H9 (cell line): Measurements from ENCODE around the gene RYR3. TPM values are rescaled to one million over a fixed set of nuclear protein-coding genes. Genes with fewer than 3 reads are reported as not detected.
A peak's percentile ranks its signal among the peaks of the same experiment; 100 is the strongest.

ENCODE experiments used
- DNase-seq: peaks from one replicate; pipeline ENCODE4 v3.0.0-alpha.2; 2017
- H2AFZ ChIP-seq: one replicate; pipeline ENCODE4 v1.6.1; 2013; ENCODE audit warnings: mild to moderate bottlenecking, low read length, control low read depth, moderate library complexity
- H2AK5ac ChIP-seq: 2 replicates; pipeline ENCODE4 v1.6.1; 2013; ENCODE audit warnings: low read length, control low read depth, mixed read lengths; ENCODE audit not compliant: insufficient read length
- H2BK120ac ChIP-seq: one replicate; pipeline ENCODE4 v1.6.1; 2013; ENCODE audit warnings: low read depth, mild to moderate bottlenecking, low read length, control low read depth, inconsistent platforms; ENCODE audit not compliant: poor library complexity, severe bottlenecking
- H2BK12ac ChIP-seq: 2 replicates; pipeline ENCODE4 v1.6.1; 2013; ENCODE audit warnings: low read length, control low read depth, mixed read lengths, low read depth; ENCODE audit not compliant: insufficient read length
- H2BK15ac ChIP-seq: 2 replicates; pipeline ENCODE4 v1.6.1; 2013; ENCODE audit warnings: low read depth, low read length, control low read depth
- H2BK20ac ChIP-seq: one replicate; pipeline ENCODE4 v1.6.1; 2013; ENCODE audit warnings: low read depth, mild to moderate bottlenecking, low read length, control low read depth, inconsistent platforms; ENCODE audit not compliant: poor library complexity, severe bottlenecking
- H2BK5ac ChIP-seq: 2 replicates; pipeline ENCODE4 v1.6.1; 2013; ENCODE audit warnings: low read length, control low read depth, mixed read lengths; ENCODE audit not compliant: insufficient read length
- H3K14ac ChIP-seq: 2 replicates; pipeline ENCODE4 v1.6.1; 2013; ENCODE audit warnings: low read length, control low read depth; ENCODE audit not compliant: insufficient read depth
- H3K18ac ChIP-seq: 2 replicates; pipeline ENCODE4 v1.6.1; 2013; ENCODE audit warnings: low read depth, mild to moderate bottlenecking, mixed read lengths, low read length, control low read depth; ENCODE audit not compliant: insufficient read length
- H3K23ac ChIP-seq: 2 replicates; pipeline ENCODE4 v1.6.1; 2013; ENCODE audit warnings: low read length, control low read depth, mixed read lengths, low read depth; ENCODE audit not compliant: insufficient read length
- H3K23me2 ChIP-seq: 2 replicates; pipeline ENCODE4 v1.6.1; 2013; ENCODE audit warnings: low read depth, mild to moderate bottlenecking, mixed read lengths, low read length, control low read depth; ENCODE audit not compliant: insufficient read length, poor library complexity, severe bottlenecking
- H3K27ac ChIP-seq: 2 replicates; pipeline ENCODE4 v1.5.1; 2013; ENCODE audit warnings: low read length, control low read depth, mixed read lengths, low read depth; ENCODE audit not compliant: insufficient read length
- H3K27me3 ChIP-seq: 2 replicates; pipeline ENCODE4 v1.6.1; 2013; ENCODE audit warnings: low read length, control low read depth, inconsistent platforms; ENCODE audit not compliant: insufficient read depth
- H3K4ac ChIP-seq: 2 replicates; pipeline ENCODE4 v1.6.1; 2013; ENCODE audit warnings: low read depth, mild to moderate bottlenecking, control low read depth, inconsistent platforms, low read length, moderate library complexity
- H3K4me1 ChIP-seq: 2 replicates; pipeline ENCODE4 v1.6.1; 2013; ENCODE audit warnings: low read length, control low read depth, inconsistent platforms; ENCODE audit not compliant: insufficient read depth
- H3K4me2 ChIP-seq: 2 replicates; pipeline ENCODE4 v1.6.1; 2013; ENCODE audit warnings: low read length, control low read depth, mixed read lengths; ENCODE audit not compliant: insufficient read length, insufficient read depth
- H3K56ac ChIP-seq: 2 replicates; pipeline ENCODE4 v1.6.1; 2013; ENCODE audit warnings: low read depth, mild to moderate bottlenecking, mixed read lengths, low read length, control low read depth; ENCODE audit not compliant: insufficient read length
- H3K79me1 ChIP-seq: 2 replicates; pipeline ENCODE4 v1.6.1; 2013; ENCODE audit warnings: low read depth, mild to moderate bottlenecking, moderate library complexity, low read length, control low read depth, inconsistent platforms; ENCODE audit not compliant: insufficient read depth, poor library complexity, severe bottlenecking
- H3K79me2 ChIP-seq: 2 replicates; pipeline ENCODE4 v1.6.1; 2013; ENCODE audit warnings: low read length, control low read depth, inconsistent platforms; ENCODE audit not compliant: insufficient read depth
- H3K9ac ChIP-seq: 2 replicates; pipeline ENCODE4 v1.6.1; 2013; ENCODE audit warnings: low read length, control low read depth, mixed read lengths; ENCODE audit not compliant: insufficient read length; ENCODE audit errors: extremely low read depth
- H3K9me3 ChIP-seq: one replicate; pipeline ENCODE4 v1.6.1; 2013; ENCODE audit warnings: low read depth, low read length, inconsistent platforms; ENCODE audit not compliant: control insufficient read depth
- H3T11ph ChIP-seq: one replicate; pipeline ENCODE4 v1.6.1; 2013; ENCODE audit warnings: mild to moderate bottlenecking, low read length, control low read depth, inconsistent platforms
- H4K20me1 ChIP-seq: one replicate; pipeline ENCODE4 v1.6.1; 2013; ENCODE audit not compliant: control insufficient read depth, insufficient read length, insufficient read depth
- H4K5ac ChIP-seq: 2 replicates; pipeline ENCODE4 v1.6.1; 2013; ENCODE audit warnings: low read depth, mild to moderate bottlenecking, mixed read lengths, low read length, control low read depth; ENCODE audit not compliant: insufficient read length
- H4K8ac ChIP-seq: replicated peaks from 2 replicates; pipeline ENCODE4 v1.6.1; 2013; ENCODE audit warnings: low read length, control low read depth, mixed read lengths, low read depth; ENCODE audit not compliant: insufficient read length
- H4K91ac ChIP-seq: 2 replicates; pipeline ENCODE4 v1.6.1; 2013; ENCODE audit warnings: low read depth, mild to moderate bottlenecking, moderate library complexity, mixed read lengths, low read length, control low read depth; ENCODE audit not compliant: insufficient read length
- H3K27ac Mint-ChIP-seq, 3 experiments: 2 replicates in 2 of 3; 3 replicates in 1 of 3; pipeline ENCODE4 v1.8.0; 2020 to 2021; ENCODE audit warnings: mixed read lengths in 3 of 3, mild to moderate bottlenecking in 1 of 3, moderate library complexity in 1 of 3
- H3K27me3 Mint-ChIP-seq: 2 replicates; pipeline ENCODE4 v1.8.0; 2021; ENCODE audit warnings: low read depth, mild to moderate bottlenecking, moderate library complexity, mixed read lengths
- H3K36me3 Mint-ChIP-seq, 3 experiments: 2 replicates in 2 of 3; 3 replicates in 1 of 3; pipeline ENCODE4 v1.8.0; 2020 to 2021; ENCODE audit warnings: low read depth in 3 of 3, mixed read lengths in 3 of 3; ENCODE audit not compliant: insufficient read depth in 1 of 3
- H3K4me1 Mint-ChIP-seq, 2 experiments: 2 replicates each; pipeline ENCODE4 v1.8.0; 2020; ENCODE audit warnings: mixed read lengths in 2 of 2
- H3K4me3 Mint-ChIP-seq, 2 experiments: 2 replicates in 1 of 2; 3 replicates in 1 of 2; pipeline ENCODE4 v1.8.0; 2020 to 2021; ENCODE audit warnings: mild to moderate bottlenecking in 2 of 2, mixed read lengths in 2 of 2, moderate library complexity in 1 of 2
- H3K9me3 Mint-ChIP-seq, 2 experiments: 2 replicates in 1 of 2; 3 replicates in 1 of 2; pipeline ENCODE4 v1.8.0; 2020; ENCODE audit warnings: mild to moderate bottlenecking in 2 of 2, mixed read lengths in 2 of 2, moderate library complexity in 1 of 2
- WGBS: extraction: QIAGEN DNeasy Blood & Tissue Kit; methylation state at CpG from one replicate; pipeline ENCODE4 v1.1.7; 2013; ENCODE audit warnings: missing lambda C conversion rate, low lambda C conversion rate, mixed read lengths; ENCODE audit not compliant: insufficient read length; ENCODE audit errors: extremely low coverage; 5-methylcytosine and 5-hydroxymethylcytosine counted together
- total RNA-seq: library from RNA; stranded (reverse); gene quantifications from 2 replicates; pipeline ENCODE4 v1.2.1, GENCODE V29; 2021
- TF ChIP-seq, protein P1 (sequence below): fragments of 200-600 bp; sonication (generic); conservative IDR thresholded peaks from 3 replicates; pipeline ENCODE4 v1.8.0; 2021; ENCODE audit warnings: antibody characterized with exemption, mild to moderate bottlenecking

RYR3 gene
- total RNA-seq, 1 experiment from 2014 or later: 0.85 TPM

- H3K23ac ChIP-seq: no peak overlapping the region
- H3K9me3 ChIP-seq: no peaks in the 10 kb centered on the region
- H3K27ac ChIP-seq: no peak overlapping the region
- no peak overlapping the region for H2BK20ac ChIP-seq
- peaks cover 4% of the 10 kb centered on the region; the same call in 1 of the 2 replicates for H3K27me3 Mint-ChIP-seq
- no CpG with 5 or more reads among the region's 19 CpGs for WGBS
- H3K79me1 ChIP-seq: no peaks in the 10 kb centered on the region
- H4K5ac ChIP-seq: no peak overlapping the region
- no peaks in the 10 kb centered on the region for H3K4me1 ChIP-seq
- H4K20me1 ChIP-seq: no peaks in the 10 kb centered on the region
- H3K23me2 ChIP-seq: no peaks in the 10 kb centered on the region
- no peak overlapping the region for H4K8ac ChIP-seq
- no peak overlapping the region for H2AK5ac ChIP-seq
- no peak overlapping the region; a peak in 2 of 7 replicates for H3K27ac Mint-ChIP-seq
- peak; percentile 87 for DNase-seq
- H3K56ac ChIP-seq: no peak overlapping the region
- no peaks in the 10 kb centered on the region for H3K36me3 Mint-ChIP-seq
- TF ChIP-seq, protein P1, sequence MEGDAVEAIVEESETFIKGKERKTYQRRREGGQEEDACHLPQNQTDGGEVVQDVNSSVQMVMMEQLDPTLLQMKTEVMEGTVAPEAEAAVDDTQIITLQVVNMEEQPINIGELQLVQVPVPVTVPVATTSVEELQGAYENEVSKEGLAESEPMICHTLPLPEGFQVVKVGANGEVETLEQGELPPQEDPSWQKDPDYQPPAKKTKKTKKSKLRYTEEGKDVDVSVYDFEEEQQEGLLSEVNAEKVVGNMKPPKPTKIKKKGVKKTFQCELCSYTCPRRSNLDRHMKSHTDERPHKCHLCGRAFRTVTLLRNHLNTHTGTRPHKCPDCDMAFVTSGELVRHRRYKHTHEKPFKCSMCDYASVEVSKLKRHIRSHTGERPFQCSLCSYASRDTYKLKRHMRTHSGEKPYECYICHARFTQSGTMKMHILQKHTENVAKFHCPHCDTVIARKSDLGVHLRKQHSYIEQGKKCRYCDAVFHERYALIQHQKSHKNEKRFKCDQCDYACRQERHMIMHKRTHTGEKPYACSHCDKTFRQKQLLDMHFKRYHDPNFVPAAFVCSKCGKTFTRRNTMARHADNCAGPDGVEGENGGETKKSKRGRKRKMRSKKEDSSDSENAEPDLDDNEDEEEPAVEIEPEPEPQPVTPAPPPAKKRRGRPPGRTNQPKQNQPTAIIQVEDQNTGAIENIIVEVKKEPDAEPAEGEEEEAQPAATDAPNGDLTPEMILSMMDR: peak; percentile 91
- no peak overlapping the region for H2BK5ac ChIP-seq
- H3K4me2 ChIP-seq: no peak overlapping the region
- no peak overlapping the region for H3K4me3 Mint-ChIP-seq
- no peak overlapping the region for H3K4ac ChIP-seq
- H3K18ac ChIP-seq: no peak overlapping the region
- H3K14ac ChIP-seq: no peak overlapping the region
- no peak overlapping the region for H2BK120ac ChIP-seq
- no peak overlapping the region for H3T11ph ChIP-seq
- H2AFZ ChIP-seq: no peak overlapping the region
- H4K91ac ChIP-seq: no peak overlapping the region
- H3K9me3 Mint-ChIP-seq: no peaks in the 10 kb centered on the region
- H3K27me3 ChIP-seq: no peaks in the 10 kb centered on the region; the same call in 1 of the 2 replicates
- H3K79me2 ChIP-seq: no peaks in the 10 kb centered on the region
- H3K4me1 Mint-ChIP-seq: peaks cover 14 to 18% of the 10 kb centered on the region in 2 experiments
- no peak overlapping the region for H2BK12ac ChIP-seq
- H3K9ac ChIP-seq: no peak overlapping the region
- no peak overlapping the region for H2BK15ac ChIP-seq
Measured at GRCh38 chr15:33700695-33701303, 390.0 kb downstream of the RYR3 start.
